Measurements from ENCODE around the gene TMEM97. TPM values are rescaled to one million over a fixed set of nuclear protein-coding genes. Genes with fewer than 3 reads are reported as not detected.

TMEM97 gene
- total and polyA plus RNA-seq, 5 donors = 3.9 to 6.7 (median 5.8) TPM

- DNase-seq (no peak), ATAC-seq (peak in 1 of 2 donors; percentile 21)
- WGBS = 81% methylated on average over 3 of the region's 3 CpGs
- H3K4me1 ChIP-seq (ENCODE audit: control insufficient read depth, insufficient read depth, low read length) = peaks cover 2% of the 10 kb centered on the region
- no peaks in the 10 kb centered on the region for H3K9me3 ChIP-seq (ENCODE audit: control insufficient read depth, low read length)
- H3K27ac ChIP-seq (ENCODE audit: low read length) = no peak overlapping the region
- intact Hi-C loops (cut with DNase I) = no loop called here
- H3K27me3 ChIP-seq (ENCODE audit: control insufficient read depth, insufficient read depth) = no peaks in the 10 kb centered on the region
- no peak overlapping the region for H3K4me3 ChIP-seq (ENCODE audit: low read length)
These were observed 30.0 kb downstream of the TMEM97 start for GRCh38 chr17:28348979-28349378.

DNA sequence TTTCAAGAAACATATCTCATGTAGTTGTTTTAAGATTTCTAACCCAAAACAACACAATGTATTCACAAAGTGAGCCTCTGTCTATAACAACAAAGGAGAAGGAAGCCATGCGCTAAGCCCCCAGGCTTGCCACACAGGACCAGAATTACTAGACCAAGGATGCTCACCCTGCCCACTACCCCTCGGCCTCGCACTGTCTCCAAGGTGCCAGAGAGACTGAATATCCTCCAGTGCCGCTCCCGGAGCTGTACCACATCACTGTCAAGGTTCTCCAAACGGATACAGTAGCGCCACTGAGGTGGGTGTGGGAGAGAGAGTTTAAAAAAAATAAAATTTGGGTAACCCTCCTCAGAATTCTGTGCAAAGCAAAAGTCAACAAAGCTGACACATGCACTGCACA is 31.3 kb downstream of the TMEM97 start:
- Histone ChIP-seq H3K9me3 (ENCODE audit: control insufficient read depth, low read length) (no peaks in the 10 kb centered on the region), H3K27ac (ENCODE audit: low read length) (no peak overlapping the region), H3K4me1 (ENCODE audit: control insufficient read depth, insufficient read depth, low read length) (peaks cover 2% of the 10 kb centered on the region), H3K4me3 (ENCODE audit: low read length) (no peak overlapping the region), H3K27me3 (ENCODE audit: control insufficient read depth, insufficient read depth) (no peaks in the 10 kb centered on the region)
- DNase-seq (no peak), ATAC-seq (no peak)
- intact Hi-C loops (cut with DNase I) = no loop called here
- WGBS = 93% methylated on average over 7 of the region's 7 CpGs

- Histone ChIP-seq H3K4me3 (ENCODE audit: low read length) (peak within 1 kb of the TSS; percentile 92), H3K4me1 (ENCODE audit: control insufficient read depth, insufficient read depth, low read length) (no peaks in the 10 kb centered on the region), H3K9me3 (ENCODE audit: control insufficient read depth, low read length) (no peaks in the 10 kb centered on the region), H3K27ac (ENCODE audit: low read length) (peak within 1 kb of the TSS; percentile 71), H3K27me3 (ENCODE audit: control insufficient read depth, insufficient read depth) (no peaks in the 10 kb centered on the region)
- ATAC-seq (peak; percentile 99), DNase-seq (peak; percentile 95 to 99 (median 98))
- intact Hi-C loops (cut with DNase I) = no loop called here
- WGBS = under 1% methylated on average over 80 of the region's 80 CpGs
These were observed 38.3 kb downstream of the TMEM97 start, which contains the start of gene POLDIP2 for GRCh38 chr17:28357061-28357900. POLDIP2 (minus strand) TSS chr17:28357527; CDS start chr17:28357448, 79 bp downstream.

DNA sequence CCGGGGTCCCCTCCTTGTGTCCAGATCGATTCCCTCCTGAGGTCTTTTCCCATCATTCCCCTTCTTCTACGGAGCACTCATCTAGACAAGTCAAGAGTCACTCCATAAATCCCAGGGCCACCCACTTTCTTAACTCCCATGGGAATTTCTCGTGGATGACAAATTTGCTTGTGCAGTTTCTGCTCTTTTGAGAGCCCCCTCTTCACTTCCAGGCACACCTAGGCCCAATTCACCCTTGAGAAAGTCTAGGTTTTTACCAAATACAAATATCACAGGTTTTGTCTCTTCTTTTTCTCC is 38.8 kb downstream of the TMEM97 start:
- ATAC-seq (no peak), DNase-seq (no peak)
- Histone ChIP-seq H3K27ac (ENCODE audit: low read length) (peak overlapping the region; percentile 71), H3K27me3 (ENCODE audit: control insufficient read depth, insufficient read depth) (no peaks in the 10 kb centered on the region), H3K9me3 (ENCODE audit: control insufficient read depth, low read length) (no peaks in the 10 kb centered on the region), H3K4me3 (ENCODE audit: low read length) (peak overlapping the region; percentile 92), H3K4me1 (ENCODE audit: control insufficient read depth, insufficient read depth, low read length) (no peaks in the 10 kb centered on the region)
- intact Hi-C loops (cut with DNase I) = no loop called here
- 8% methylated on average over 4 of the region's 4 CpGs for WGBS

GRCh38 chr17:28363186-28363585 is 44.2 kb downstream of the TMEM97 start:
- no peaks in the 10 kb centered on the region for H3K9me3 ChIP-seq (ENCODE audit: control insufficient read depth, low read length)
- WGBS = 90% methylated on average over 5 of the region's 5 CpGs

DNA sequence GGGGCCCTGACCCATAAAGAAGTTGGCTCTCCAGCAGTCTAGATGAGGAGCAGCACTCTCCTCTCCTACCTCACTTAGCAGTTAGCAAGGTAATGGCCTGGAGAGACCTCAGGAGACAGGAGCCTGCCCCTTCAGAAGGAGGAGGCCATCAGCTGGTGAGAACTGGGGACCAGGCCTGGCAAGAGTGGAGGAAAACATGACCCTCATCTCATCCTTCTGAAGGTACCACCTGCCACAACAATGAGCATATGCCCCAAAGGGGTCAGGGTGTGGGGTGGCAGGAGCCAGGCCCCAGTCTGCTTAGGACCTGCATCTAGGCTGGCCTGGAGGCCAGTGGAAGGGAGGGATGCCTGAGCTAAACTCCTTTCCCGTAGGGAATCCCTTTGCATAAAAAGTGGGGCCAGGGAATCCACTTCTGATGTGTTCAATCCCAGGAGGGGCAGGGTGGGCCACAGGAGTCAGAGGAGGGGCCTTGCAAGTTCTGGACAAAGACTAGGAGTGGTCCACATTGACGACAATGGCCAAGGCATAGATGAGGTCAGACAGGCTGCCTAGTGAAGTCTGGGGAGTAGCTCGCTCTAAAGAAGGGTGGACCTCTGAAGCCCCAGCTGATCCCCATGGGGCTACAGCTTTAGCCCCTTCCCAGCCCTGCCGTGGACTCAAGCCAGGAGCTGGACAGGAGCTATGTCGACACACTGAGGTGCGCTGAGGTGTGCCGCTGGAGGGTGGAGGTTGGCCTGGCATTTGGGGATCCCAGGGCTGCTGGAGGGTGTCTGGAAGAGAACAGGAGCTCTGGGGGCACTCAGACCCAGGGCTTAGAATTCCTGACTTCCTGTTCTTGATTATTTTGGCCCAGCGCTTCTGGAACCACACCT is 45.0 kb downstream of the TMEM97 start:
- H3K4me3 ChIP-seq (ENCODE audit: low read length) = no peak overlapping the region
- H3K27me3 ChIP-seq (ENCODE audit: control insufficient read depth, insufficient read depth) = no peaks in the 10 kb centered on the region
- ATAC-seq = no peak
- intact Hi-C loops (cut with DNase I) = no loop called here
- no peaks in the 10 kb centered on the region for H3K9me3 ChIP-seq (ENCODE audit: control insufficient read depth, low read length)
- no peaks in the 10 kb centered on the region for H3K4me1 ChIP-seq (ENCODE audit: control insufficient read depth, insufficient read depth, low read length)
- no peak overlapping the region for H3K27ac ChIP-seq (ENCODE audit: low read length)
- 90% methylated on average over 8 of the region's 8 CpGs for WGBS
- DNase-seq = no peak

More at GRCh38 chr17:28363186-28363585, 44.2 kb downstream of the TMEM97 start:
- DNase-seq (no peak), ATAC-seq (no peak)
- Histone ChIP-seq H3K27me3 (ENCODE audit: control insufficient read depth, insufficient read depth) (no peaks in the 10 kb centered on the region), H3K4me1 (ENCODE audit: control insufficient read depth, insufficient read depth, low read length) (no peaks in the 10 kb centered on the region), H3K4me3 (ENCODE audit: low read length) (no peak overlapping the region), H3K27ac (ENCODE audit: low read length) (no peak overlapping the region)
- intact Hi-C loops (cut with DNase I) = no loop called here

DNA sequence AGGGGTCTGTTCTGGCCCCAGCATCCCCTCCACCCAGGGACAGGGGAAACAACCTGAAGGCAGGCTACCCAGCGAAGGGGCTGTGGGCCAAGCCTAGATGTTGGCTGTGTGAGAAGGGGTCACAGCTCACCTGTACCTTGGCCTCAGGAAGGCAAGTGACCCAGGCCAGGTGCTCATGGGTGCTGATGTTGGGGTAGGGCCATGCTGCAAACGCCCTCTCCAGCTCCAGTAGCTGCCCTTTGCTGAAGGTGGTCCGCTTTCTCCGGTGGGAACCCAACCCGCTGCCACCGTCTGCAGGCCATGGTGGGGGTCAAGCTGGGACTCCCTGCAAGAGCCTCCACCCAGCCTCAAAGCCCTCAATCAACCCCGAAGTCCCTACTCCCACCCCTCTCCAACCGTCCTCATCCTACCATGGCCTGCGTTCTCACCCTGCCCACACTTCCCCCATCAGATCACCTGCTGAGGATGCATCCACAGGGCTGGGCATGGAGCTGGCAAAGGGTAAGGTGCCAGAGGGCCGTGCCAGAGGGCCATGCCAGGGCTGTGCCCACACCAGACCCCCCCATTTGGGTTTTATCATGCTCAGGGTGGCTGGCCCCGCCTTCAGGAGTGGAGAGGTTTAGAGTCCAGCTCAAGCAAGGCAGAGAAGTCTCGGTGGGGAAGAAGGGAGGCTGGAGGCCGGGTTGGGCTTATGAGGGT is 45.8 kb downstream of the TMEM97 start, which contains the start of gene SEBOX:
TSS of gene SEBOX (minus strand) at position 535 of the 699 bp plus-strand sequence. CDS start at position 487, 48 bp downstream.
- WGBS = 90% methylated on average over 13 of the region's 13 CpGs
- H3K4me3 ChIP-seq (ENCODE audit: low read length) = no peak within 1 kb of the TSS
- ATAC-seq = no peak

GRCh38 chr17:28365487-28365886 is 46.5 kb downstream of the TMEM97 start:
- intact Hi-C loops (cut with DNase I) = no loop called here
- H3K27ac ChIP-seq (ENCODE audit: low read length) = no peak overlapping the region
- peaks cover 7% of the 10 kb centered on the region for H3K4me1 ChIP-seq (ENCODE audit: control insufficient read depth, insufficient read depth, low read length)
- 86% methylated on average over 3 of the region's 3 CpGs for WGBS
- no peaks in the 10 kb centered on the region for H3K9me3 ChIP-seq (ENCODE audit: control insufficient read depth, low read length)
- ATAC-seq (no peak), DNase-seq (no peak)
- no peak overlapping the region for H3K4me3 ChIP-seq (ENCODE audit: low read length)
- H3K27me3 ChIP-seq (ENCODE audit: control insufficient read depth, insufficient read depth) = no peaks in the 10 kb centered on the region

More for the DNA sequence above, 45.8 kb downstream of the TMEM97 start, which contains the start of gene SEBOX:
- Histone ChIP-seq H3K27ac (ENCODE audit: low read length) (no peak within 1 kb of the TSS), H3K27me3 (ENCODE audit: control insufficient read depth, insufficient read depth) (no peaks in the 10 kb centered on the region), H3K9me3 (ENCODE audit: control insufficient read depth, low read length) (no peaks in the 10 kb centered on the region), H3K4me1 (ENCODE audit: control insufficient read depth, insufficient read depth, low read length) (no peaks in the 10 kb centered on the region)
- DNase-seq = no peak
- intact Hi-C loops (cut with DNase I) = no loop called here

DNA sequence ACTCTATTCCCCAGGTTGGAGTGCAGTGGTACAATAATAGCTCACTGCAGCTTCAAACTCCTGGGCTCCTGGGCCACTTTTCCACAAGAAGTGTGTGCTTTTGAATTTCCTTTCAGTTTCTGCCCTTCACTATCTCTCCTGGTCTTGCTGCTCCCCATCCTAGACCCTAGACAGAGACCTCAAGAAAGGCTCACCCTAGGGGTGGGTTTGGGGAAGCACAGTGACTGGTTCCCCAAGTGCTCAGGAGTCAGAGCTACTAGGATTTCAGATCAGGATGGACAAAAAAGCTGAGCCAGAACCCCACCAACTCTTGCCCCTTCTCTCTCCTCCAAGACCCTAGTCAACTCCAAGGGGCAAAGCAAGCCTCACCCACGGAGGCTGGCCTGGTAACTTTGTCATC is 47.6 kb downstream of the TMEM97 start:
- ATAC-seq (no peak), DNase-seq (no peak)
- 83% methylated on average over 1 of the region's 1 CpG for WGBS
- no peaks in the 10 kb centered on the region for H3K9me3 ChIP-seq (ENCODE audit: control insufficient read depth, low read length)
- no peaks in the 10 kb centered on the region for H3K27me3 ChIP-seq (ENCODE audit: control insufficient read depth, insufficient read depth)
- peaks cover 9% of the 10 kb centered on the region for H3K4me1 ChIP-seq (ENCODE audit: control insufficient read depth, insufficient read depth, low read length)
- intact Hi-C loops (cut with DNase I) = no loop called here
- H3K27ac ChIP-seq (ENCODE audit: low read length) = no peak overlapping the region
- H3K4me3 ChIP-seq (ENCODE audit: low read length) = no peak overlapping the region

- intact Hi-C loops (cut with DNase I) = no loop called here
- no peaks in the 10 kb centered on the region for H3K27me3 ChIP-seq (ENCODE audit: control insufficient read depth, insufficient read depth)
- DNase-seq = no peak
- no peak overlapping the region for H3K27ac ChIP-seq (ENCODE audit: low read length)
- WGBS = 91% methylated on average over 21 of the region's 21 CpGs
- no peaks in the 10 kb centered on the region for H3K9me3 ChIP-seq (ENCODE audit: control insufficient read depth, low read length)
- H3K4me3 ChIP-seq (ENCODE audit: low read length) = no peak overlapping the region
- ATAC-seq = no peak
- peaks cover 10% of the 10 kb centered on the region for H3K4me1 ChIP-seq (ENCODE audit: control insufficient read depth, insufficient read depth, low read length)
These were observed 48.8 kb downstream of the TMEM97 start for GRCh38 chr17:28367641-28368305.

All from right cardiac atrium (tissue), 5 donors.